IPS-18c (cell line): Measurements from ENCODE around the gene PDIA6.
"Not testable (repeated sequence)": the region's sequence is repeated elsewhere in the genome, so short reads cannot be mapped to it uniquely, and the experiment has no call there.

Experiments
- H3K4me3 ChIP-seq: 2 replicates; pipeline ENCODE4 v1.7.0; 2013; ENCODE audit warnings: low read depth, mild to moderate bottlenecking, low read length, moderate library complexity; ENCODE audit not compliant: insufficient read depth
- H3K9me3 ChIP-seq: one replicate; pipeline ENCODE4 v1.6.1; 2013; ENCODE audit warnings: mild to moderate bottlenecking, low read length, moderate library complexity; ENCODE audit not compliant: control insufficient read depth, insufficient read depth

PDIA6 gene

GRCh38 chr2:10819714-10820314 lies 7.2 kb upstream of the PDIA6 start:
- Histone ChIP-seq H3K9me3 (no peaks in the 10 kb centered on the region), H3K4me3 (no peak overlapping the region)

GRCh38 chr2:10818984-10819383 lies 6.4 kb upstream of the PDIA6 start:
- no peaks in the 10 kb centered on the region for H3K9me3 ChIP-seq
- H3K4me3 ChIP-seq, result no peak overlapping the region

DNA sequence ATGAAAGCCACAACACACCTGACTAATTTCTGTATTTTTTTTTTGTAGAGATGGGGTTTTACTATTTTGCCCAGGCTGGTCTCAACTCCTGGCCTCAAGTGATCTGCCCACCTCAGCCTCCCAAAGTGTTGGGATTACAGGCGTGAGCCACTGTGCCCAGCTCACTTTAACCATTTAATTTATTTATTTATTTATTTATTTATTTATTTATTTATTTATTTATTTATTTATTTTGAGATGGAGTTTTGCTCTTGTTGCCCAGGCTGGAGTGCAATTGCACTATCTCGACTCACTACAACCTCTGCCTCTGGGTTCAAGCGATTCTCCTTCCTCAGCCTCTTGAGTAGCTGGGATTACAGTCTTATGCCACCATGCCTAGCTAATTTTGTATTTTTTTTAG lies 5.7 kb upstream of the PDIA6 start:
- not testable (repeated sequence) for H3K4me3 ChIP-seq, H3K9me3 ChIP-seq

DNA sequence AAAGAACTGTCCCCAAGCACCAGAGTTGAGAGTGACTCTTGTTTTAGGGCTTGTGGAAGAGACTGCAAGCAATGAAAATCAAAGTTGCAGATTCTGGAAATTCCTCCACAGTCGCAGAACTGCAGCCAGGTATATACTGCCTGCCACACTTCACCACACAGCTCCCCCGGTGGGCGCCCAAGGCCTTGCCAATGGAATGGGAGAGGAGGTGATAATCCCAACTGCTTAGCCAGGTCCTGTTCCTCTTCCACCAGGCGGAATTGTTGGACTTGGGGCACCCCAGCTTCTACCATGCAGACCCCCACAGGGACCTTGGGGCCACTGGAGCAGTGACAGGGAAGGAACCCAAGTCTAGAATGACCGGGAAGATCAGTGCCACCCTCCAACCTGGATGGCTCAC lies 4.8 kb upstream of the PDIA6 start:
- Histone ChIP-seq H3K4me3 (no peak overlapping the region), H3K9me3 (no peaks in the 10 kb centered on the region)

DNA sequence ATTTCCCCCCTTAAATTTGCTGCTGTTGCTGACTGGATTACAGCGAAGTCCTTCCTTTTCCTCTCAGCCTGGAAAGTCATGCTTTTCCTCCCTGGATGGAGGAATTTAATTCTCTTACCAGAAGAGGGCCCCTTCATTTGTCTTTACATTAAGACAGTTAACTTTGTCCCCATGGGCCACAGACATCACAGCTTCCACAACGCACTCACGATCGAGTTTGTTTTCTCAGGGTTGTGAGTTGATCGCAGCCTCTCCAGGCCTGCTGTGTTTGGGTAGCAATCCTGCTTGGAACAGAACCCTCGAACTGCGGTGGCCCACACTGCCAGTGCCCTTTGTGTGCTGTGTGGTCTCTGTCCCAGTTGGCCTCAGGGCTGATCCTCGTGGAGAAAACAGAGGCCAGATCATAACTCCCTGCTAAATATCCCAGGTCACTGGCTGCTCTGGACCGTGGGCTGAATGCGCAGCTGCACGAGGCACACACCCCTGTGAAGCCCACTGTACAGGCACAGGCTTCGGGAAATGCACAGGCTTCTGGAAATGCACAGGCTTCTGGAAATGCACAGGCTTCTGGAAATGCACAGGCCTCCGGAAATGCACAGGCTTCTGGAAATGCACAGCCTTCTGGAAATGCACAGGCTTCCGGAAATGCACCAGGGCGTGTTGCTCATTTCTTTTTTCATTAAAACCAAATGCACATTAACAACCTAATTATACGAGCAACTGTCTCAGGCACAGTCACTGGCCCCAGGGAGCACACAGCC lies 2.2 kb upstream of the PDIA6 start:
- H3K9me3 ChIP-seq, result no peaks in the 10 kb centered on the region
- no peak overlapping the region for H3K4me3 ChIP-seq

DNA sequence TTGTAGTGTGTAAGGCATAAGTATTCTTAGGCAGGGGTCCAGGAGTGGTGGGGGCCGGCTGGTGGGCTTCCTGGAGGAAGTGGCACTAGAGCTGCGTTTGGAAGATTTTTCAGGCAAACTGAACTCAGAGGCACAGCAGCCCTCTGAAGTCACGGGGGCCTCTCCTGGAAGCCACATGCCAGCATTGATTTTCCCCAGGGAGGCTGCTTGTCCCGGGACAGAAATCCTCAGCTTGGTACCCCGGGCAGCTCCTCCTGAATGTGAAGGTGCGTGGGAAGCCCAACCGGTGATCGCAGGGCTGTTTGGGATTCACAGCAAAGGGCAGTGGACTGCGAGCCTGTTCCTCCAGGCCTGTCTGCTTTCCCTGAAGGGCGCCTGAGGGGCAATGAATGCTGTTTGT lies 1.6 kb upstream of the PDIA6 start:
- no peaks in the 10 kb centered on the region for H3K9me3 ChIP-seq
- no peak overlapping the region for H3K4me3 ChIP-seq

DNA sequence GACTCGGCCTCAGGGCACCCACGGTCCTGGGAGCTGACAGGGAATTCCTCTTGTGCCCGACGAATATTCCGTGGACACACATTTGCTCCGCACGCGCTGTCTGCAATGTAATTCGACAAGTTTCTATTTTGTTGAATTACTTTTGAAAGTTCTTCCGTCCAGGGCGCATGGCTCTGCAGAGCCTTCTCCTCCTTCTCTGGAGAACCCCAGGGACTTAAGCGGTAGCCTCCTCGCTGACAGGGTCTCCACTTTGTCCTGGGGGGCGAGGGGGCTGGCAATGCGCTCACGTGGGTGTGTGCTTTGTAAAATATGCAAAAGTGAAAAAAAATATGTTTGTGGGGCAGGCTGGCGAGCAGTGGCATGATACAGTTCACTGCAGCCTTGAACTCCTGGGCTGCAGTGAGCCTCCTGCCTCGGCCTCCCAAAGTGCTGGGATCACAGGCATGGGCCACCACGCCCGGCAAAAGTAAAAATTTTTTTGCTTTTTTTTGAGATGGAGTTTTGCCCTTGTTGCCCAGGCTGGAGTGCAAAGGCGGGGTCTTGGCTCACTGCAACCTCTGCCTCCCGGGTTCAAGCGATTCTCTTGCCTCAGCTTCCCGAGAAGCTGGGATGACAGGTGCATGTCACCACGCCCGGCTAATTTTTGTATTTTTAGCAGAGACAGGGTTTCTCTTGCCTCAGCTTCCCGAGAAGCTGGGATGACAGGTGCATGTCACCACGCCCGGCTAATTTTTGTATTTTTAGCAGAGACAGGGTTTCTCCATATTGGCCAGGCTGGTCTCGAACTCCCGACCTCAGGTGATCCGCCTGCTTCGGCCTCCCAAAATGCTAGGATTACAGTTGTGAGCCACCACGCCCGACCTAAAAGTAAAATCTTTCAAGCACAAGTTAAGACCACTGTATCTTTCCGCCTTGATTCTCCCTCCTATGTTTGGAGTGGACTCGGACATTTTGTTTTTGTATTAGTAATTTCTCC lies 866 bp upstream of the PDIA6 start:
- H3K9me3 ChIP-seq, result not testable (repeated sequence)
- H3K4me3 ChIP-seq, result peak overlapping the region; percentile 58

DNA sequence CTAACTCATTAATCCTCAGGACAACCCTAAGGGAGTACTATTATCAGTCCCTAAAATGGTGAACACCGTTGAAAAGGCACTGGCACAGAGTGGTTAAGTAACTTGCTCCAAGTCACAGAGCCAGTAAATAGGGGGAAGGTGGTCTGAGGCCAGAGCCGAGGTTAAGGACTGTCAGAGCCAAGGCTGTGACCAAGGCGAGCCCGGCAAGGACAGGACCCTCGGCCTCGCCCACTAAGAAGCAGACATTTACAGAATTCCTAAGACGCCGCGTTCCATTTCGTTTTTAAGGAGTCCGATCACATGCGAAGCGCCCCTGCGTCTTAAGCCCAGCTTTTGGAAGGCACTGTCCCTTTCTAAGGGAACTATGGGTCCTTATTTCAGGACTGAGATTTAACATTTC lies 1.1 kb downstream of the PDIA6 start:
- H3K4me3 ChIP-seq, result peak overlapping the region; percentile 76
- H3K9me3 ChIP-seq, result no peaks in the 10 kb centered on the region

DNA sequence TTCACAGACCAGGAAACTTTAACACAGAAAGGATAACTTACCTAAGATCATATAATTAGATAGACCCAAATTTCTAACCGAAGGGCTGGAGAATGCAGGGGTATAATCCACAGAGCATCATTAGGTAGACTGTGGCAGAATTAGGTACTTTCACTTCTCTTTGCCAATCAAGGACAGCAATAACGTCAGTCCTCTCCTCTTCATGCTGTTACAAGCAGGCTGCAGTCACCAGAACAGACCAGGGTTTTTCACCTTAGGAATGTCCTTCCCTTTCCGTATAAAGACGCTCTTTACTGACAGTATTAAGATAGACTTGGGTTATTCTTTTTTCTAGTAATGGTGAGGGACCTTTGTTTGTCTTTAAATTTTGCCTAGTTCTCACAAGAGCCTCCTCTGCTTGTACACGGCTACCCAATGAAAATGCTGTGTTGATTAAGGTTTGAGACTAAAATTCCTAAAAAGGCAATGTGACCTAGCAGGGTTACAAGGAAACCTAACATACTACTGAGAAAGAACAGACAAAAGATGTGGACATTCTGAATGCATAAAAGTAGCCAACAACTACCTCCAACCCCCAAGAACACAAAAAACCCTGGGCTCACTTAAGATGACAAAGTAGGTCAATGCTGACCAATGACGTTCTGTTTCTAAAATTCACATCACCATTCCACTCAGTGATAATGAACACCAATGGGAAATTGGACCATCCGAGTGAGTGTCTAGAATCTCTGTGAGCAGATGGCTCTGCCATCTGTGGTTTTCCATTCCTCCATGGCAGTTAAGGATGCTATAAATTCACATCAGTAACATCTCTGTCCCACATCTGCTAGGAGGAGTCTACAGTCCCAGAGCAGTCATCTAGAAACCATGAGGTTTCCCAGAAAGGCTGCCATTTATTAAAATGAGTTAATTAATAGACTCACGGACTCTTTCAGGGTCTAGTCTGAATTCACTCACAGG lies 2.1 kb downstream of the PDIA6 start:
- no peaks in the 10 kb centered on the region for H3K9me3 ChIP-seq
- no peak overlapping the region for H3K4me3 ChIP-seq

- no peaks in the 10 kb centered on the region for H3K9me3 ChIP-seq
- H3K4me3 ChIP-seq, result no peak overlapping the region
These were observed 6.0 kb downstream of the PDIA6 start for GRCh38 chr2:10806543-10806942.

DNA sequence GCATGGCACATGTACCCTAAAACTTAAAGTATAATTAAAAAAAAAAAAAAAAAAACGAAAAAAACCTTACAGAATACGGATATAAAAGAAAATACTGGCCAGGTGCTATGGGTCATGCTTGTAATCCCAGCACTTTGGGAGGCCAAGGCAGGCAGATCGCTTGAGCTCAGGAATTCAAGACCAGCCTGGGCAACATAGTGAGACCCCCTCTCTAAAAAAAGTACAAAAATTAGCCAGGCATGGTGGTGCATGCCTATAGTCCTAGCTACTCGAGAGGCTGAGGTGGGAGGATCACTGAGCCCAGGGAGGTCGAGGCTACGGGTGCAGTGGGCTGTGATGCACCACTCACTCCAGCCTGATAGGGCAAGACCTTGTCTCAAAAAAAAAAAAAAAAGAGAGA lies 6.6 kb downstream of the PDIA6 start:
- not testable (repeated sequence) for H3K4me3 ChIP-seq, H3K9me3 ChIP-seq

DNA sequence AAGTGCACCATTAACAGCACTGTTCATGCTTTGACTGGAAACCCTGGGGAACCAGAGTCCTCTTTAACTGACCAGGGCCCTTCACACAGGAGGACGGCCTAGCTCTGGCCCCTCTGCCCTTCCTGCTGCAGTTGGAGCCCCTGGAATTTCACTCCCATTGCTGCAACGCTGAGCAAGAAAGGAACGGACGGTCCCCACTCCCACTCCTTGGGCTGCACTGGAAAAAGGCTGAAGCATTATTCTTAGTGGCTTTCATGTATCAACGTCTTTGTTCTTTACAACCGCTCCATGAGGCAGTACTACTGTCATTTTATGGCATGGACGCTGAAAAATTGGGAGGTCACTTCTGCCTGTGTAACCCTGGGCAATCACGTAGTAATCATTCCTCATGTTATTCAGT lies 9.9 kb downstream of the PDIA6 start:
- no peak overlapping the region for H3K4me3 ChIP-seq
- no peaks in the 10 kb centered on the region for H3K9me3 ChIP-seq

- Histone ChIP-seq H3K9me3 (no peaks in the 10 kb centered on the region), H3K4me3 (no peak overlapping the region)
These were observed 12.4 kb downstream of the PDIA6 start for GRCh38 chr2:10800163-10800562.

DNA sequence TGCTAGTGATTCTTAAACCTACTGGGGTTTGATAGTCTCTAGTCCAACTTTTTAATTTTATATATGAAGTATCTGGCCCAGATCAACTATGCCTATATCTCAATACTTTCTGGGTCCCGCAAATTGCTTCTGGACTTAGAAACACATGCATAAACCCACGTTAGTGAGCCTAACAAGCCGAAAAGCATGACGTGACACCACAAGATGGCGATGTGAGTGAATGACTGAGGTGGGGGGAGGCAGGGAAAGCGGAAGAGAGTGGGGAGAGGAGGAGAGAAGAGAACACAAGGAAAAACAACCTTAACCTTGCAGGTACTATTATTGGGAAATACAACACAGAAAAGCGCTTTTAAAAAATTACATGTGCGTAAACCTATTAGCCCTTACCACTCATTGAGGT lies 13.8 kb downstream of the PDIA6 start:
- no peak overlapping the region for H3K4me3 ChIP-seq
- H3K9me3 ChIP-seq, result no peaks in the 10 kb centered on the region

DNA sequence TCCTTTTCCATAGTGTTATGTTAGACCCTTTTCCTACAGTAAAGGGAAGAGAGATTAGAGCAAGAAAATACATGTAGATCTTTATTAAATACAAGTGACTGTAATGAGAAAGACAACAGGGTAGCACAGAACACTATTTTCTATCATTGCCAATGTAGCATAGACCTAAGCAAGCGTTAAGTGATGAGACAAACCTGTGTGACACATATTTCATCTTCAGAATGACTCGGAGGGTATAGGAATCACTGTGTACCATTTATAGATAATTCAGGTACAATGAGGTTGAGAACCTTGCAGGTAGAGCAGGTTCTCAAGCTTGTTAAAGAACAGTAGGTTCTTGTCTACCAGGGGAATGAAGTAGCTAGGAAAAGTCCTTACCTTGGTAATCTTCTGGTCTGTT lies 15.9 kb downstream of the PDIA6 start:
- no peaks in the 10 kb centered on the region for H3K9me3 ChIP-seq
- no peak overlapping the region for H3K4me3 ChIP-seq

- no peaks in the 10 kb centered on the region for H3K9me3 ChIP-seq
- no peak overlapping the region for H3K4me3 ChIP-seq
These were observed 17.0 kb downstream of the PDIA6 start for GRCh38 chr2:10795508-10796046.

DNA sequence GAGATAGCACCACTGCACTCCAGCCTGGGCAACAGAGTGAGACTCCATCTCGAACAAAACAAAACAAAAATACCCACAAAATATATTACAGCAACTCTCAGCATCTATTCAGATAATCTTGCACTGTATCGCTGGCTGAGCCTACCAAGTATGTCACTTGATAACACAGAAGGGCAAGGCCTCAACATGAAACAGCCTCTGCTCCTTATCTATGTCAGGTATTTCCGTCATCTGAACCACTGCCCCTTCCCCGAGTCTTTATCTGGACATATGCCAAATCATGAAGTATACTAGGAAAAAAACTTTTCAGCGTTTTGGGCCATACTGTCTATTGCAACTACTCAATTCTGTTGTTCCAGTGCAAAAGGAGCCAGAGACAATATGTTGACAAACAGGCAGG lies 17.7 kb downstream of the PDIA6 start:
- no peaks in the 10 kb centered on the region for H3K9me3 ChIP-seq
- H3K4me3 ChIP-seq, result no peak overlapping the region
